GM23248 (cell line): ENCODE results near the gene DZIP1.

Source experiments
- EZH2 ChIP-seq: fragments of 200-600 bp; sonication (generic); IDR thresholded peaks from 2 replicates; pipeline ENCODE4 v1.6.1; 2018; ENCODE audit warnings: antibody characterized with exemption, mild to moderate bottlenecking; ENCODE audit not compliant: insufficient read depth, poor library complexity, severe bottlenecking
- EZH2phosphoT487 ChIP-seq: fragments of 200-600 bp; sonication (generic); IDR thresholded peaks from 2 replicates; pipeline ENCODE4 v1.6.1; 2018; ENCODE audit warnings: antibody characterized with exemption, moderate library complexity, mild to moderate bottlenecking, low read depth; ENCODE audit not compliant: insufficient read depth

- no peak for TF ChIP-seq EZH2
- TF ChIP-seq EZH2phosphoT487 = no peak
These were observed 21.4 kb downstream of the DZIP1 start for GRCh38 chr13:95623141-95623540.
